GM19239 (cell line): ENCODE measurements around the gene RETREG1.
"Not testable (repeated sequence)": the region's sequence is repeated elsewhere in the genome, so short reads cannot be mapped to it uniquely, and the experiment has no call there.

Experiments used
- DNase-seq: peaks from one replicate; pipeline ENCODE4 v3.0.0; 2011; ENCODE audit warnings: low spot score; ENCODE audit not compliant: insufficient read length
- FAIRE-seq: peaks from 2 replicates; lab custom pipeline; 2011; peaks lifted over from hg19 to GRCh38; lab: Jason Lieb, UNC

The RETREG1 gene

GRCh38 chr5:16504571-16504970, 112.2 kb downstream of the RETREG1 start:
- FAIRE-seq (no peak), DNase-seq (no peak)

- DNase-seq: no peak
- no peak for FAIRE-seq
Observed at GRCh38 chr5:16502866-16503265, 113.9 kb downstream of the RETREG1 start.

DNA sequence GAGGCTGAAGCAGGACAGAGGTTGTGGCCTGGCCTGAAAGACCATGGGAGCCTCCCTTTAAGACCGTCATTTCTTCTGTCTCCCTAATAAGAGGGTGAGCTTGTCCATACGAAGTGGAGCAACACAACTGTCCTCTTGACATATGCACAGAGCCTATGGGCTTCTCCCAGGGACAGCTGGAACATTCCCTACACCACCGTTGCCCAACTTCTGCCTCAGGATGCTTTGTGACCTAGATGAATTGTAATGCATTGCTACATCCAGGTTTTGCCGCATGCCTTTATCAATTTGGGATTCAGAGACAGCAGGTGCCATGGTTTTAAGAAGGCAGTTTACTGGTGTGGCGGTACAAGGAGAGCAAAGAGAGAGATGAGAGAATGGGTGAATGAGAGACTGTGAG, 116.8 kb downstream of the RETREG1 start:
- no peak for FAIRE-seq

GRCh38 chr5:16497546-16497945, 119.3 kb downstream of the RETREG1 start:
- DNase-seq (no peak), FAIRE-seq (no peak)

More for the DNA sequence above, 116.8 kb downstream of the RETREG1 start:
- no peak for DNase-seq

GRCh38 chr5:16493261-16493660, 123.5 kb downstream of the RETREG1 start:
- FAIRE-seq (no peak), DNase-seq (no peak)

DNA sequence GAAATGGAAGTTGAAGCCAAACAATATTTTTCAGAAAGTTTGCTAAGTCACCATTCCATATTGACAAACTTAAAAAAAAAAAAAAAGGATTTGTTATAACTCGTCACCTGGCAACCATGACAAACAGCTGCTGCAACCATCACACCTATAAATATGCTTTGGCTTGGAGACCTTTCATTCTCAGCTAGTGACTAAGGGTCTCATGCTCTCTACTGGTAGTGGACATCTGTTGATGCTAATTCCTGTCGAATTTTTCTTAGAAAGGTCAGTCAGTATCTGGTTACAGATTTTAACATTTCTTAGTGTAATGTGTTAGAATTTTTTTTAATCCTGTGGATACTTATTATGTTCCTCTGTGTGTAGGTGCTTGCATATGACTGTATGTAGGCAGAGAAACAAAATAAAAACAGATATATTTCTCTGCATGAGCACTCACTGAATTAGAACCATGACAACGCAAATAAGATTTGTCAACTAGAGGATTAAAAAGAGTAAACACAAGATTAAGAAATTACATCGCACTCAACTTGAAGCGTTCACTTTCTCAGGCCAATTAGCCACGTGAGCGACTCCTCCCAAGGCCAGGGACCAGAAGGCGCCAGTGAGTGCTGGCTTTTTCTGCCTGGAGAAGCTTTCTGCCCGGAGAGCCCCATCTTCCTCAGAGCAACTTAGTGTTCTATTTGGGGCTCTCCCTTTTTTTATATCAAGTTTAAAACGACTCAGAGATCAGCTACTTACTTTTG, 124.2 kb downstream of the RETREG1 start:
- FAIRE-seq (no peak), DNase-seq (no peak)

GRCh38 chr5:16490911-16491310, 125.9 kb downstream of the RETREG1 start:
- no peak for FAIRE-seq

GRCh38 chr5:16489322-16489791, 127.4 kb downstream of the RETREG1 start:
- DNase-seq: no peak

More at GRCh38 chr5:16490911-16491310, 125.9 kb downstream of the RETREG1 start:
- DNase-seq: no peak

DNA sequence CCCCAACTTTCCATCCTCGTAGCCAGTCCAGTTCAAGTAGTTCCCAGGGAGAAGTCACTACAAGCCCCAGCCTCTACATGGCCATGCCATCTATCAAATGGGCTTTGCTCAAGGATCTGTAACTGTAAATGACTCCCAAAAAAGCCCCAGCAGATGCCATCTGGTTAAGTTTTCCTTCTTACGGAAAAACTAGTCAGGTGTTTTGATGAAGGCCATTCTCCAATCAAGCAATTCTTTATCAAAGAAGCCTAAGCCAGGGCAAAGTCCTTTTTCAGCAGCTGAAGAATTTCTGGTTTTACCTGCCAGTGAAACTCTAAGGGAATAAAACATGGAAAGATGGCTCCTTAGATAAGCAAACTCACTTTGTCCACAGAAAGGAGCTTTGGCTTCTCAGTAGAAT, 129.3 kb downstream of the RETREG1 start:
- DNase-seq: no peak
- no peak for FAIRE-seq

More at GRCh38 chr5:16489322-16489791, 127.4 kb downstream of the RETREG1 start:
- FAIRE-seq: no peak

DNA sequence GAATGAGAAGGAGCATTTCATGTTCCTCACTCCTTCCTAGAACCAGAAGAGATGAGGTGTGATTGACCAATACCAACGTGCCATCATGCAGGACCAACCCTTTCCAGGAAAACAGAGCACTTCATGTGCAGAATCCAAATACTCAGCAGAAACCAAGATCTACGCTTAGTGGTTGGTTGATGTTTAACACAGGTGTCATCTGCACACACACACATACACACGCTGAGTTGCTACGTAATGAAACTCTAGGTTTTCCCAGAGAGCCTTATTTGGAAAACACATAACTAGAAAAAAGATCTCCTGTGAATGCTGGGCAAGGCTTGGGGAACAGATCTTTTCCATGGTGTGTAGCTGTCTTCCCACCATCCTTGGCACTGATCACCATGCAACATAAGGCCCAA, 130.1 kb downstream of the RETREG1 start:
- no peak for DNase-seq
- no peak for FAIRE-seq

DNA sequence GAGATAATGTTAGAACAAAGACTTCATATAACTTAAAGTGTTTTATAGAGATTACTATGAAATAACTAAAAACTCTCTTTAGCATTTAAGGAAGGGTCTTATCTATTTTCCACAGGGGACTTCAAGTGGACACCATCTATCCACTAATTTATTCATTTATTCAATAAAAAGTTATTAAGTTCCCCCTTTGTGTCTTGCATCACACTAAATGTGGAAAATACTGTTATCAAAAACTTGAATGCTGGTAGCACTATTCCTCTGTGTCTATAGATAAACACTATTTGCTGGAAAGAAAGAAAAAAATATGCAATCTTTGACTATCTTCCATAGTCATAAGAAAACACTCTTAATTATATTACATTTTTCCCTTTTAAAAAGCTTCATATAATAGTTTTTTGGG, 131.1 kb downstream of the RETREG1 start:
- no peak for DNase-seq
- FAIRE-seq: no peak

DNA sequence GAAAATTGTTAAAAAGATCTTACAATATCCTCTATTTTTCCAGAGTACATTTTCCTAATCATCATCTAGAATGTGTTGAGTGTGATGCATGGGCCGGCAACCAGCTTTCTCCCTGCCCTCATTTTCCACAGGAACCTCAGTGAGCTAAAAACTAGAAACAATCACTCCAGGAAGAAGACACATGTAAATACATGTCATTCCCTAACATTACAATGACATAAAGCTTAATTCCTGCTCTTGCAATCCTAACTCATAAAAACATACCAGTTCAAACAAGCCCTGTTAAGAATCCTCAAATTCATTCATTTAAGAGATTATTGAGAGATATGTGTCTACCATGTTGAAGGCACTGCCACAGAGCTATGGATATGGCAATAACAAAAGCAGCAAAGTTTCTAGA, 132.7 kb downstream of the RETREG1 start:
- FAIRE-seq: no peak

DNA sequence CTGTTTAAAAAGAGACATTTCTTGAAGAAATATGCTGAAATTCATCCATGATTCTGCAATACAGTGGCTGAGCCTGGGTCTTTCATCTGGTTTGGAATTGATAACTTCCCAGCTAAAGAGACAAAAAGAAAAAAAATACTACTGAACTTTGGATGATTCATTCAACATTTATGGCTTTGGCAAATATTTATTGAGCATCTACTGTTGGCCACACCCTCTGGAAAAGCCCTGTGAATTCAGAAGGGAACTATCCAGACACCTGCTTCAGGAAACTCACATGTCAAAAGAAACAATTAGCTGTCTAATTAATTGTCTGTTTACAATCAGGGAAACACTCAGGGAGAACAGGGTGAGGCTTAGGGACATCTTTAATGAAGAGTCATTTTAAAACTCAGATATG, 133.4 kb downstream of the RETREG1 start:
- DNase-seq: no peak
- no peak for FAIRE-seq

More for the DNA sequence above, 132.7 kb downstream of the RETREG1 start:
- DNase-seq: no peak

GRCh38 chr5:16482891-16483290, 133.9 kb downstream of the RETREG1 start:
- no peak for FAIRE-seq

GRCh38 chr5:16480821-16481538, 135.8 kb downstream of the RETREG1 start:
- no peak for DNase-seq
- no peak for FAIRE-seq

More at GRCh38 chr5:16482891-16483290, 133.9 kb downstream of the RETREG1 start:
- DNase-seq: no peak

DNA sequence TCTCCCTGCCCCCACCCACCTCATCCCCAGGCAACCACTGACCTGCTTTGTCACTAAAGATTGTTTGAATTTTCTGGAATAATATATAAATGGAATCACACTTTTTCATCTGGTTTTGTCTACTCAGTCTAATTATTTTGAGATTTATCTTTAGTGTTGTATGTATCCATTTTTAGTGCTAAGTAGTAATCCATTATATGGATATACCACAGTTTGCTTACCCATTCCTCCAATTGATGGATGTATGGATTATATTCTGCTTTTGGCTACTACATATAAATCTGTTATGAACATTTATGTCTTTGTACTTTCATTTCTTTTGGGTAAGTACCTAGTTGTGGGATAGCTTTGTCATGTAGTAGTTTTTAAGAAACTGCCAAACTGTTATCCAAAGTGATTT, 136.7 kb downstream of the RETREG1 start:
- DNase-seq (no peak), FAIRE-seq (no peak)

DNA sequence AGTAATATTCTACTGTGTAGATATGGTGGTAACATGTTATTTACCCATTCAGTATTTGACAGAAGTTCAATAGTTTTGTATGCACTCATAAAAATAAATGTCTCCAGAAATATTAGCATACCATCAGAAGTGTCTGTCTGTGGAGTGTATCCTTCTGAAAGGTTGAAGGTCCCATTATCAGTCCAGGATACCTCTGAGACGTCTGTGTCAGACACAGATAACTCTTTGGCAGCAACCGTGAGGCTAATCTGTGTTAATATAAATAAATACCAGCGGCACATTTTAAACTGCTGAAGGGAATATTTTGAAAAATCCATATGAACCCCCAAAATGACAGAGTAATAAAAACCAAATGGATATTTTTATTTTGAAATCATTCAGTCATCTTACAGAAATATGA, 139.3 kb downstream of the RETREG1 start:
- DNase-seq: no peak
- no peak for FAIRE-seq

DNA sequence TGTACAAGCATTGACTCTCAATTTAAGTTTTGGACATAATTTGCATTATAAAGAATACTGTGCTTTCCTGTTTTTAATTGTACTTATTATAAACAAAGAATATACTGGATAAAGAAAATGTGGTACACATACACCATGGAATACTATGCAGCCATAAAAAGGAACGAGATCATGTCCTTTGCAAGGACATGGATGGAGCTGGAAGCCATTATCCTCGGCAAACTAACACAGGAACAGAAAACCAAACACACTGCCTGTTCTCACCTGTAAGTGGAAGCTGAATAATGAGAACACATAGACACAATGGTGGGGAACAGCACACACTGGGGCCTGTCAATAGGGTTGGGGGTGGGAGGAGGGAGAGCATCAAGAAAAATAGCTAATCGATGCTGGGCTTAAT, 140.4 kb downstream of the RETREG1 start:
- not testable (repeated sequence) for FAIRE-seq, DNase-seq

- no peak for FAIRE-seq
- DNase-seq: no peak
Observed at GRCh38 chr5:16471387-16471786, 145.4 kb downstream of the RETREG1 start.

GRCh38 chr5:16467363-16468219, 149.2 kb downstream of the RETREG1 start:
- FAIRE-seq (no peak), DNase-seq (no peak)
